Measurements from ENCODE around the gene TDRD5. TPM values are rescaled to one million over a fixed set of nuclear protein-coding genes. Genes with fewer than 3 reads are reported as not detected.
A peak's percentile ranks its signal among the peaks of the same experiment; 100 is the strongest.

Gene TDRD5
- total RNA-seq, 4 donors from 2014 or later, result 0.76 TPM; not detected in 3

DNA sequence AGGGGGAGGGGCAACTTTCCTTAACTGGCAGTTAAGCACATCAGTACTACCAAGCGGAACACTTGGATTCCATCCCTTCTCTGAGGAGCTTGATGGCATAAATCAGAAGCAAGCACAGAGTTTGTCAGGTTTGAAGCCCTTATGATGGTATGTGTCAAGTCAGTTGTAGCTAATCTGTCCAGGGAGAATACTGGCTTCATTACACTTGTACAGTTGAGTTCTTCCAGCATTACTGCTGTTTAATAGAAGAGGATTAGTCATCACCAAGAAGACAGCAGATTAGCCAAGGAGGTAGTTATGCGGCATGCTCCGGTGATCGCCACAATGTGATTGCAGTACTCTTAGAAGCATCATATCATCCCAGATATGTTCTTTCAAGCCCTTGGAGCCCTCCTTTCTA, 2.1 kb upstream of the TDRD5 start:
- no peak overlapping the region for H3K4me3 ChIP-seq
- TF ChIP-seq, protein P1, sequence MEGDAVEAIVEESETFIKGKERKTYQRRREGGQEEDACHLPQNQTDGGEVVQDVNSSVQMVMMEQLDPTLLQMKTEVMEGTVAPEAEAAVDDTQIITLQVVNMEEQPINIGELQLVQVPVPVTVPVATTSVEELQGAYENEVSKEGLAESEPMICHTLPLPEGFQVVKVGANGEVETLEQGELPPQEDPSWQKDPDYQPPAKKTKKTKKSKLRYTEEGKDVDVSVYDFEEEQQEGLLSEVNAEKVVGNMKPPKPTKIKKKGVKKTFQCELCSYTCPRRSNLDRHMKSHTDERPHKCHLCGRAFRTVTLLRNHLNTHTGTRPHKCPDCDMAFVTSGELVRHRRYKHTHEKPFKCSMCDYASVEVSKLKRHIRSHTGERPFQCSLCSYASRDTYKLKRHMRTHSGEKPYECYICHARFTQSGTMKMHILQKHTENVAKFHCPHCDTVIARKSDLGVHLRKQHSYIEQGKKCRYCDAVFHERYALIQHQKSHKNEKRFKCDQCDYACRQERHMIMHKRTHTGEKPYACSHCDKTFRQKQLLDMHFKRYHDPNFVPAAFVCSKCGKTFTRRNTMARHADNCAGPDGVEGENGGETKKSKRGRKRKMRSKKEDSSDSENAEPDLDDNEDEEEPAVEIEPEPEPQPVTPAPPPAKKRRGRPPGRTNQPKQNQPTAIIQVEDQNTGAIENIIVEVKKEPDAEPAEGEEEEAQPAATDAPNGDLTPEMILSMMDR (IDR thresholded peaks at IDR 0.05), result no peak
- H3K9me3 ChIP-seq, result no peaks in the 10 kb centered on the region
- H3K27ac ChIP-seq, result no peak overlapping the region
- H3K36me3 ChIP-seq, result no peaks in the 10 kb centered on the region
- no peak for DNase-seq
- H3K4me1 ChIP-seq, result peaks cover 0 to 4% of the 10 kb centered on the region in 2 donors
- peaks cover 0 to 12% of the 10 kb centered on the region in 2 donors for H3K27me3 ChIP-seq
- intact Hi-C loops (cut with DNase I; ENCODE audit: low total_unique reads), result no loop called here

DNA sequence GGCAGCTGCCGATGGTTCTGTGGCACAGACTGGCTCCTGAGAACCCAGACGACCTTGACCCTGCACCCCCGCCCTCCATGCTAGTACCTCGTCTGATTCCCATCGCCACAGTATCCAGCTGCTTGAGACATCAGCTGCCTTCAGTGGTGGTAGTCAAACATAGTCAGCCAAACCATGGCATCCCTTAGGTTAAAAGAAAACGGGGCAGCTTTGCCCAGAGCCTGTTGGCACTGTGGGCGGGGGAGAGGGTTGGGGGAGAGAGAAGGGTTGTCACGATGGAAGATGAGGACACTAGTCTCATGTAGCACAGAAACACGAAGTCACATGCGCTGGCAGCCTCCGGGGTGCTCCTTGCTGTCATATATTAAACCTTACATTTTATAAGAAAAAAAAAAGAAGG, 961 bp upstream of the TDRD5 start:
- Histone ChIP-seq H3K36me3 (no peaks in the 10 kb centered on the region), H3K4me3 (no peak overlapping the region), H3K4me1 (peaks cover 0 to 4% of the 10 kb centered on the region in 2 donors), H3K9me3 (no peaks in the 10 kb centered on the region), H3K27me3 (peaks cover 0 to 12% of the 10 kb centered on the region in 2 donors), H3K27ac (no peak overlapping the region)
- TF ChIP-seq POLR2A (IDR thresholded peaks at IDR 0.05), result no peak
- TF ChIP-seq, protein P1 (IDR thresholded peaks at IDR 0.05), result no peak
- DNase-seq, result no peak
- intact Hi-C loops (cut with DNase I; ENCODE audit: low total_unique reads), result no loop called here

DNA sequence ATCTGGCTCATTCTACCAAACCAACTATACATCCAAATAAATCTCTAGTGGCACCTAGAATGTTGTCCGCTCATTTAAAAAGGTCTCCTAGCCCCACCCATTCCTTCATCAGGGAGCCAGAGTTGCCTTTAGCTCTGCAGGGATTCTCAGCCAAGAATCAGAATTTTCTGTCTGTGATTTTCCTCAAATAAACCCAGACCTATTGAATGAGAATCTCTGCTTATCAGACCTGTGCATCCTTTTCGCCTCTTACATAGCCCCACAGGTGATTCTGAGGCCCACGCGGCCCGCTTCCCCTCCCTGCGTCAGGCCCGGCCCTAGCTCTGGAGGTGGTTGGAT, 410 bp upstream of the TDRD5 start:
- no peak for TF ChIP-seq POLR2A (IDR thresholded peaks at IDR 0.05)
- TF ChIP-seq, protein P1 (IDR thresholded peaks at IDR 0.05), result no peak
- DNase-seq, result no peak
- no peak overlapping the region for H3K27ac ChIP-seq
- peaks cover 0 to 12% of the 10 kb centered on the region in 2 donors for H3K27me3 ChIP-seq
- no peaks in the 10 kb centered on the region for H3K36me3 ChIP-seq
- H3K4me1 ChIP-seq, result peaks cover 0 to 4% of the 10 kb centered on the region in 2 donors
- intact Hi-C loops (cut with DNase I; ENCODE audit: low total_unique reads), result no loop called here
- H3K4me3 ChIP-seq, result no peak overlapping the region
- H3K9me3 ChIP-seq, result no peaks in the 10 kb centered on the region

- Histone ChIP-seq H3K4me3 (no peak overlapping the region), H3K36me3 (no peaks in the 10 kb centered on the region), H3K27ac (no peak overlapping the region), H3K27me3 (no peaks in the 10 kb centered on the region), H3K4me1 (no peaks in the 10 kb centered on the region), H3K9me3 (no peaks in the 10 kb centered on the region)
- TF ChIP-seq, protein P1 (IDR thresholded peaks at IDR 0.05), result no peak
- TF ChIP-seq POLR2A (IDR thresholded peaks at IDR 0.05), result no peak
- intact Hi-C loops (cut with DNase I; ENCODE audit: low total_unique reads), result no loop called here
- DNase-seq, result no peak
Measured at GRCh38 chr1:179598631-179599030, 7.0 kb downstream of the TDRD5 start.

- Histone ChIP-seq H3K9me3 (no peaks in the 10 kb centered on the region), H3K4me1 (no peaks in the 10 kb centered on the region), H3K4me3 (no peak overlapping the region), H3K27me3 (no peaks in the 10 kb centered on the region), H3K27ac (no peak overlapping the region), H3K36me3 (no peaks in the 10 kb centered on the region)
- intact Hi-C loops (cut with DNase I; ENCODE audit: low total_unique reads), result no loop called here
- TF ChIP-seq POLR2A (IDR thresholded peaks at IDR 0.05), result no peak
- TF ChIP-seq, protein P1 (IDR thresholded peaks at IDR 0.05), result peak in 1 of 4 experiments; percentile 9
- no peak for DNase-seq
Measured at GRCh38 chr1:179599623-179600249, 8.1 kb downstream of the TDRD5 start.
